ENCODE results near the gene PPP2R3B.

DNA sequence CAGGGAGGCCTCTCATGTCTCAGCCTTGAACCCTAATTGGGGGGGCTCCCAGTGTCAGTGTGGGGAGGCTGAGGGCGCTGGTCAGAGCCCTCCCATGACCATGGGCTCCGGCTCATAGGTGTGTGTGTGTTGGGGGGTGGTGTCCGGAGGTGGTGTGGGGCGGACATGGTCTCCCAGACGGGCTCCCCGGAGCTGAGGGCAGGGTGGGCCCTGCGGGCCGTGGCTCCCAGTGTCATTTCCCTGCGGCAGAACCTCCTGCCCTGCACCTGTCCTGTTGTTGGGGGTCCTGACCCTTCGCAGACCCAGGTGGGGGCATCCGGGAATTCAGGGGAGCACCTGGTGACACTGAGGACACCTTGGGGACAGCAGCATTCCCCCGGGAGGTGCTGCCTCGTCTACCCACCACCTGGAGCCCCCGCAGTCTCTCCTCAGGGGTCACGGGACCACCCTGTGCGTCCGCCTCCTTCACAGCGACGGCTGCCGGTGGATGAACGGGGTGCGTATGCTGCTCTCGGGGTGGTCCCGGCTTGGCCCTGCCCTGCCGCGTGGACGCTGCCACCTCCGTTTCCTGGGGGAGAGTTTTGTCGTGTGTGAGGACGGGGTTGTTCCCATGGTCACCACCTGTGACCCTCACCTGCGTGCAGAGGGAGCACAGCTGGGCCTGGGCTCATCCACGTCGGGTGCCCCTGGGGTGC, 53.6 kb downstream of the PPP2R3B start:
- TF ChIP-seq, protein P1, sequence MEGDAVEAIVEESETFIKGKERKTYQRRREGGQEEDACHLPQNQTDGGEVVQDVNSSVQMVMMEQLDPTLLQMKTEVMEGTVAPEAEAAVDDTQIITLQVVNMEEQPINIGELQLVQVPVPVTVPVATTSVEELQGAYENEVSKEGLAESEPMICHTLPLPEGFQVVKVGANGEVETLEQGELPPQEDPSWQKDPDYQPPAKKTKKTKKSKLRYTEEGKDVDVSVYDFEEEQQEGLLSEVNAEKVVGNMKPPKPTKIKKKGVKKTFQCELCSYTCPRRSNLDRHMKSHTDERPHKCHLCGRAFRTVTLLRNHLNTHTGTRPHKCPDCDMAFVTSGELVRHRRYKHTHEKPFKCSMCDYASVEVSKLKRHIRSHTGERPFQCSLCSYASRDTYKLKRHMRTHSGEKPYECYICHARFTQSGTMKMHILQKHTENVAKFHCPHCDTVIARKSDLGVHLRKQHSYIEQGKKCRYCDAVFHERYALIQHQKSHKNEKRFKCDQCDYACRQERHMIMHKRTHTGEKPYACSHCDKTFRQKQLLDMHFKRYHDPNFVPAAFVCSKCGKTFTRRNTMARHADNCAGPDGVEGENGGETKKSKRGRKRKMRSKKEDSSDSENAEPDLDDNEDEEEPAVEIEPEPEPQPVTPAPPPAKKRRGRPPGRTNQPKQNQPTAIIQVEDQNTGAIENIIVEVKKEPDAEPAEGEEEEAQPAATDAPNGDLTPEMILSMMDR (conservative IDR thresholded peaks at IDR 0.05 in 1 of 2, IDR thresholded peaks at IDR 0.05 in 1 of 2; ENCODE audit: extremely low read depth in 1 of 2, insufficient read depth in 1 of 2, low read depth in 1 of 2, low read length in 2 of 2): no peak
- TF ChIP-seq EZH2 (IDR thresholded peaks at IDR 0.05; ENCODE audit: borderline replicate concordance, low read length): no peak

Measured in mammary epithelial cell (primary cell).